Psoas muscle (tissue), 8 donors: ENCODE measurements around the gene ITCH. TPM values are rescaled to one million over a fixed set of nuclear protein-coding genes. Genes with fewer than 3 reads are reported as not detected.

Experiments used
- ATAC-seq, 4 donors: fragments of 200-7000 bp; cut with Tn5 transposase; one replicate each; pipeline ENCODE4 v1.9.1; 2020; ENCODE audit warnings: moderate library complexity in 3 of 4, mild to moderate bottlenecking in 2 of 4
- DNase-seq, 2 donors: peaks; one replicate each; pipeline ENCODE4 v3.0.0-alpha.2; 2020
- H3K27ac ChIP-seq: fragments of 200-600 bp; one replicate; pipeline ENCODE4 v1.8.0; 2022
- H3K27me3 ChIP-seq, 3 donors: fragments of 200-600 bp in 1 of 3; one replicate each; pipeline versions ENCODE4 v1.6.1 to v1.8.0; 2013 to 2022; ENCODE audit warnings: low read length in 2 of 3, mild to moderate bottlenecking in 2 of 3, moderate library complexity in 1 of 3; ENCODE audit not compliant: insufficient read depth in 3 of 3
- H3K36me3 ChIP-seq, 2 donors: fragments of 200-600 bp in 1 of 2; one replicate each; pipeline versions ENCODE4 v1.6.1 to v1.8.0; 2013 to 2022; ENCODE audit warnings: low read depth in 1 of 2, mild to moderate bottlenecking in 1 of 2, moderate library complexity in 1 of 2; ENCODE audit not compliant: insufficient read depth in 1 of 2
- H3K4me1 ChIP-seq: fragments of 200-600 bp; one replicate; pipeline ENCODE4 v1.8.0; 2022
- H3K4me3 ChIP-seq: fragments of 200-600 bp; one replicate; pipeline ENCODE4 v1.8.0; 2022; ENCODE audit warnings: mild to moderate bottlenecking
- H3K9me3 ChIP-seq: fragments of 200-600 bp; one replicate; pipeline ENCODE4 v1.8.0; 2022
- CTCF ChIP-seq: fragments of 200-600 bp; IDR thresholded peaks from one replicate; pipeline ENCODE4 v1.8.0; 2022; ENCODE audit warnings: antibody characterized with exemption
- WGBS, 3 donors: extraction: QIAGEN DNeasy Blood & Tissue Kit; methylation state at CpG; one replicate each; pipeline versions ENCODE4 v1.1.6 to v1.1.7; 2013; 5-methylcytosine and 5-hydroxymethylcytosine counted together
- intact Hi-C, 2 donors: fragments of 100-400 bp; cut with DNase I; formaldehyde crosslinking; loops; one replicate each; pipeline versions ENCODE4 v1.11.0 to v1.14.2; 2022
- polyA plus RNA-seq, 3 donors: library from polyadenylated mRNA; stranded (reverse); fragments of 200-250 nt; gene quantifications; one replicate each; pipeline ENCODE4 v1.2.3, GENCODE V29; 2013
- total RNA-seq, 4 donors: library from RNA; stranded (reverse); fragmentation: NEBNext Ultra II Directional in 2 of 4; extraction: Animal tissue kit (Norgen Biotek cat#: 25700) in 2 of 4; gene quantifications; one replicate each; pipeline versions ENCODE4 v1.2.1 to v1.2.4, GENCODE V29; 2021 to 2023
- donor health status: healthy with polysubstance abuse.
- donor health status: DM: no; HTN: no; CAD: no; lungs with moderate emphysema.
- donor health status: Bipolar disorder and iron deficiency.
- donor health status: healthy.
- donor health status: DM: yes; HTN: yes; CAD: no.
- donor health status: DM: no; HTN: no; CAD: no.
- donor health status: DM: no; HTN: no; CAD: no.
- donor health status: DM: yes; HTN: yes; CAD: no.

ITCH gene
- total and polyA plus RNA-seq, 7 donors, result 10.1 to 50.3 (median 36.9) TPM

GRCh38 chr20:34370062-34370461, 7.0 kb downstream of the ITCH start:
- Histone ChIP-seq H3K9me3 (no peaks in the 10 kb centered on the region), H3K36me3 (peaks cover 3 to 53% of the 10 kb centered on the region in 2 donors), H3K4me3 (no peak overlapping the region), H3K27me3 (no peaks in the 10 kb centered on the region), H3K4me1 (peaks cover 20% of the 10 kb centered on the region), H3K27ac (no peak overlapping the region)
- no peak for TF ChIP-seq CTCF
- intact Hi-C loops, result no loop called here
- WGBS, 3 donors, result 97 to 98% (median 97%) methylated on average over 6 of the region's 6 CpGs
- no peak for ATAC-seq
- no peak for DNase-seq

DNA sequence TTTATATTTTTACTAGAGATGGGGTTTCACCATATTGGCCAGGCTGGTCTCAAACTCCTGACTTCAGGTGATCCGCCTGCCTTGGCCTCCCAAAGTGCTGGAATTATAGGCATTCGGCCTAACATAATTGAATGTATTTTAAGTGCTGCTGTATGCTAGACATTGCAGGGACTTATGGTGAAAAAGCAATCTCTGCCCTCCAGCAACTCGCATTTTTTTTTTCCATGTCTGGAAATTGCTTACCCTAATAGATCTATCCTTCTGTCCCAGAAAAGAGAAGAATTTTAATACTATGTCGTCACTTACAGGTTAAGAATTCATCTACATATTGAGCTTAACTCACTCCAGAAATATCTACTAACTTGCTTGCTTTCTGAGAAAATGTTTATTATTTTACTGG, 10.4 kb downstream of the ITCH start:
- WGBS, 3 donors, result 73 to 82% (median 79%) methylated on average over 4 of the region's 4 CpGs

GRCh38 chr20:34374209-34374760, 11.2 kb downstream of the ITCH start:
- no peak for ATAC-seq
- Histone ChIP-seq H3K9me3 (no peaks in the 10 kb centered on the region), H3K4me1 (peaks cover 4% of the 10 kb centered on the region), H3K27ac (no peak overlapping the region), H3K4me3 (no peak overlapping the region), H3K36me3 (peaks cover 0 to 65% of the 10 kb centered on the region in 2 donors), H3K27me3 (no peaks in the 10 kb centered on the region)
- intact Hi-C loops, result no loop called here
- DNase-seq, result no peak
- 54 to 77% (median 70%) methylated on average over 1 of the region's 1 CpG for WGBS, 3 donors
- TF ChIP-seq CTCF, result no peak

More for the DNA sequence above, 10.4 kb downstream of the ITCH start:
- Histone ChIP-seq H3K27ac (no peak overlapping the region), H3K27me3 (no peaks in the 10 kb centered on the region), H3K4me1 (peaks cover under 1% of the 10 kb centered on the region), H3K9me3 (no peaks in the 10 kb centered on the region), H3K4me3 (no peak overlapping the region), H3K36me3 (peaks cover 2 to 70% of the 10 kb centered on the region in 2 donors)
- intact Hi-C loops, result no loop called here
- TF ChIP-seq CTCF, result no peak
- ATAC-seq, result no peak
- DNase-seq, result no peak

DNA sequence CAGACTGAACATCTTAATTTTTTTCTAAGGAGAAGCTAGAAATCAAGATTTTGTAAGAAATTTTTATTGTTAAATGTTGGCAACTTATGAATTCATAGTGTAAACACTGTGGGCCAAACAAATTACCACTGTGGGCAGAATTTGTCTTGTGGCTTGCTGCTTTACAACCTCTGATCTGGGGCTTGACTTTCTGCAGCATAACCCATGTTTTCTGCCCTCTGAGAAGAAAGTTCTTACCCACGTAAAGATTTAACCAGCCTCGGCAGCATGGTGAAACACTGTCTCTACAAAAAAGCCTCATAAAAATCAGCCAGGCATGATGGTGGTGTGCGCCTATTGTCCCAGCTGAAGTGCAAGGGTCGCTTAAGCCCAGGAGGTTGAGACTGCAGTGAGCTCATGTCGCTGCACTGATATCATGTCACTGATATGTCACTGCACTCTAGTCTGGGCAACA, 12.9 kb downstream of the ITCH start:
- peaks cover 0 to 53% of the 10 kb centered on the region in 2 donors for H3K36me3 ChIP-seq
- intact Hi-C loops, result no loop called here
- WGBS, 3 donors, result 79 to 88% (median 86%) methylated on average over 5 of the region's 5 CpGs
- no peaks in the 10 kb centered on the region for H3K27me3 ChIP-seq
- H3K9me3 ChIP-seq, result no peaks in the 10 kb centered on the region
- no peak overlapping the region for H3K4me3 ChIP-seq
- TF ChIP-seq CTCF, result no peak
- ATAC-seq, result peak in 2 of 4 donors; percentile 46 to 47
- peaks cover 4% of the 10 kb centered on the region for H3K4me1 ChIP-seq
- H3K27ac ChIP-seq, result no peak overlapping the region
- DNase-seq, result no peak
